Endothelial cell of umbilical vein (primary cell): ENCODE measurements around the gene LYZL1. TPM values are rescaled to one million over a fixed set of nuclear protein-coding genes. Genes with fewer than 3 reads are reported as not detected.
"Not testable (repeated sequence)": the region's sequence is repeated elsewhere in the genome, so short reads cannot be mapped to it uniquely, and the experiment has no call there.

Source experiments
- BruUV-seq: library from RNA; stranded (reverse); fragments of 400-500 nt; replicated peaks from 2 replicates; lab custom pipeline; 2021; lab: Mats Ljungman, UMichigan
- CTCF ChIA-PET: fragments of 300-600, 350-600 bp; sonication (Branson Sonifier 250); formaldehyde crosslinking; loops from one replicate; lab custom pipeline; 2021; ENCODE audit warnings: antibody characterized with exemption, inconsistent platforms; lab: Charles Lee
- POLR2A ChIA-PET: fragments of 300-600, 350-600 bp; sonication (Branson Sonifier 250); formaldehyde crosslinking; loops from one replicate; lab custom pipeline; 2021; ENCODE audit warnings: antibody characterized with exemption, inconsistent platforms; lab: Charles Lee
- DNase-seq: peaks from one replicate; pipeline ENCODE4 v3.0.0-alpha.2; 2011; ENCODE audit warnings: low read depth, low spot score
- FAIRE-seq: peaks from 2 replicates; lab custom pipeline; 2011; peaks lifted over from hg19 to GRCh38; lab: Jason Lieb, UNC
- H2AFZ ChIP-seq: 2 replicates; pipeline ENCODE4 v1.6.0; 2012; ENCODE audit warnings: low read depth, low read length, control low read depth, inconsistent platforms
- H3K27ac ChIP-seq: 2 replicates; pipeline ENCODE4 v1.5.1; 2011; ENCODE audit warnings: low read depth, mild to moderate bottlenecking, control low read depth, low read length, moderate library complexity; ENCODE audit not compliant: insufficient read depth
- H3K27me3 ChIP-seq, 2 experiments: 2 replicates each; pipeline versions ENCODE4 v1.6.0 to v1.6.1; 2011; ENCODE audit warnings: low read length in 2 of 2, mixed read lengths in 1 of 2; ENCODE audit not compliant: control insufficient read depth in 2 of 2, insufficient read depth in 2 of 2
- H3K36me3 ChIP-seq, 2 experiments: 2 replicates in 1 of 2; 3 replicates in 1 of 2; pipeline ENCODE4 v1.5.1; 2011; ENCODE audit warnings: low read length in 2 of 2, mild to moderate bottlenecking in 1 of 2, moderate library complexity in 1 of 2; ENCODE audit not compliant: control insufficient read depth in 2 of 2, insufficient read depth in 2 of 2; ENCODE audit errors: extremely low read depth in 1 of 2
- H3K4me1 ChIP-seq: 3 replicates; pipeline ENCODE4 v1.5.1; 2011; ENCODE audit warnings: mild to moderate bottlenecking, low read length; ENCODE audit not compliant: control insufficient read depth, insufficient read depth; ENCODE audit errors: extremely low read depth
- H3K4me2 ChIP-seq: 2 replicates; pipeline ENCODE4 v1.6.1; 2011; ENCODE audit warnings: low read length, control low read depth, mixed read lengths; ENCODE audit not compliant: insufficient read depth
- H3K4me3 ChIP-seq, 3 experiments: fragments of 200-600 bp in 1 of 3; sonication (generic), shearing (Covaris generic) in 1 of 3; replicated peaks in 1 of 3; 2 replicates each; pipeline ENCODE4 v1.5.1; 2011 to 2016; ENCODE audit warnings: control low read depth in 3 of 3, low read length in 3 of 3, mild to moderate bottlenecking in 2 of 3, inconsistent platforms in 1 of 3, low read depth in 1 of 3, moderate library complexity in 1 of 3; ENCODE audit not compliant: insufficient read depth in 1 of 3
- H3K79me2 ChIP-seq: 2 replicates; pipeline ENCODE4 v1.6.0; 2012; ENCODE audit warnings: low read length, inconsistent platforms; ENCODE audit not compliant: control insufficient read depth, insufficient read depth
- H3K9ac ChIP-seq: replicated peaks from 2 replicates; pipeline ENCODE3; 2011; ENCODE audit warnings: low read length, control low read depth; ENCODE audit not compliant: insufficient read depth; ENCODE audit errors: extremely low read depth
- H3K9me1 ChIP-seq: replicated peaks from 3 replicates; pipeline ENCODE4 v1.6.0; 2011; ENCODE audit warnings: mild to moderate bottlenecking, low read length; ENCODE audit not compliant: control insufficient read depth, insufficient read depth; ENCODE audit errors: extremely low read depth
- H3K9me3 ChIP-seq: replicated peaks from 2 replicates; pipeline ENCODE4 v1.5.1; 2012; ENCODE audit warnings: low read length, inconsistent platforms; ENCODE audit not compliant: control insufficient read depth, insufficient read depth
- H4K20me1 ChIP-seq: replicated peaks from 2 replicates; pipeline ENCODE3; 2011; ENCODE audit warnings: mild to moderate bottlenecking, low read length; ENCODE audit not compliant: control insufficient read depth, insufficient read depth; ENCODE audit errors: extremely low read depth
- GATA2 ChIP-seq: IDR thresholded peaks from 2 replicates; pipeline ENCODE4 v1.7.0; 2011; ENCODE audit warnings: low read depth, mild to moderate bottlenecking, moderate library complexity, mixed read lengths, low read length; ENCODE audit not compliant: insufficient read length, insufficient read depth
- MYC ChIP-seq: IDR thresholded peaks from one replicate; pipeline ENCODE4 v1.6.1; 2011; ENCODE audit warnings: mild to moderate bottlenecking, low read depth, low read length
- dilution Hi-C: fragments of 300-500 bp; cut with MboI; formaldehyde crosslinking; loops from one replicate; pipeline ENCODE4 v1.15.0; 2019; ENCODE audit warnings: low sequenced_read_pairs; ENCODE audit not compliant: extremely low pct_ligation_motif_present
- intact Hi-C: fragments of 100-400 bp; cut with micrococcal nuclease; formaldehyde crosslinking; loops from one replicate; pipeline ENCODE4 v1.10.0; 2022
- polyA plus RNA-seq, 4 experiments: library from polyadenylated mRNA; depleted of rRNA in 3 of 4; stranded (reverse) in 3 of 4; unstranded in 1 of 4; fragments of >200 nt; gene quantifications; 2 replicates each; pipeline versions ENCODE4 v1.2.1 to v1.2.3, GENCODE V29; 2011 to 2012; ENCODE audit warnings: missing spikeins in 1 of 4
- total RNA-seq: library from RNA; stranded (reverse); gene quantifications from 2 replicates; pipeline ENCODE4 v1.2.3, GENCODE V29; 2021

LYZL1 gene
- total and polyA plus RNA-seq, 2 donors (not counting 3 experiments of a cell fraction or from before 2014, with no cell fraction given), result not detected

- H3K9me3 ChIP-seq, dilution Hi-C loops, H3K36me3 ChIP-seq, H3K27me3 ChIP-seq, intact Hi-C loops, H3K79me2 ChIP-seq, BruUV-seq, H3K9ac ChIP-seq, H3K9me1 ChIP-seq, H3K4me3 ChIP-seq, H3K27ac ChIP-seq, POLR2A ChIA-PET, H4K20me1 ChIP-seq: not testable (repeated sequence)
- peak; percentile 94 for FAIRE-seq
- DNase-seq, result peak; percentile 29
- peak overlapping the region; percentile 6 for H2AFZ ChIP-seq
- peak overlapping the region; percentile 25 for H3K4me2 ChIP-seq
- peaks cover 19% of the 10 kb centered on the region for H3K4me1 ChIP-seq
- peak; percentile 69 for TF ChIP-seq GATA2
- CTCF ChIA-PET, result interaction anchor here (1.5 to 3.4 kb wide), 3 partner anchors 14 to 654 kb away, joined by 3 to 15 read pairs (median 5); no protein-coding TSS in a partner anchor
Measured at GRCh38 chr10:29318141-29319071, 29.5 kb downstream of the LYZL1 start.

DNA sequence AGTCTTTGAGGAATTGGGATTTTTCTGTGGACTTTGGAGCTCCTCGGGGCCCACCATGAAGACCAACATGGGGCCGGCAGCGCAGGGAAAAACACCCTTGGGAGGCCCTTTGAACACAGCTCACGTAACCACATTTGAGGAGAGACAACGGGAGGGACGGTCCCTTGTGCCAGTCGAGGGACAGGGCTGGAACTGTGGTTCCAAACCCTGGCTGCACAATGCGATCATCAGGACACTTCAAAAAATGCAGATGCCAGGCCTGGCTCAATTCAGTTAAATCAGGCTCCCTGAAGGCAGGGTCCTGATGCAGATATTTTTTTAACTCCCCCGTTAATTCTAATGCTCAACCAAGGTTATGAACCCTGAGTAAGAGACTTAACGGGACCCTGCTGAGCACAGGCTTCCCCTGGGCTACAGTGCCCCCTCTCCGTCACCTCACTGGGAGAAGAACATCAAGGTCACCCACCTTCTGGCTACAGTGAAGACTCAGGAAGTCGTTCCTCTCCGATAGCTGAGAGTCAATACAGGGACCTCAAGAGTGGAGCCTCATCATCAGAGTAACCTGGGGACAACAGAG lies 30.4 kb downstream of the LYZL1 start:
- no peaks in the 10 kb centered on the region for H3K36me3 ChIP-seq
- H3K4me2 ChIP-seq, result no peak overlapping the region
- H3K4me1 ChIP-seq, result peaks cover 19% of the 10 kb centered on the region
- H3K9me3 ChIP-seq, result no peaks in the 10 kb centered on the region
- DNase-seq (no peak), FAIRE-seq (no peak)
- BruUV-seq, result no TSS peak
- ChIA-PET CTCF (interaction anchor here (2.2 to 3.4 kb wide), 2 partner anchors 15 to 655 kb away, joined by 5 to 15 read pairs; no protein-coding TSS in a partner anchor), POLR2A (no interaction called here)
- no peak overlapping the region for H3K4me3 ChIP-seq
- intact Hi-C loops, result no loop called here
- no peaks in the 10 kb centered on the region for H3K79me2 ChIP-seq
- dilution Hi-C loops, result no loop called here
- no peak overlapping the region for H3K27ac ChIP-seq
- no peak overlapping the region for H3K9ac ChIP-seq
- H3K27me3 ChIP-seq, result no peaks in the 10 kb centered on the region
- no peaks in the 10 kb centered on the region for H3K9me1 ChIP-seq
- no peak for TF ChIP-seq MYC
- H4K20me1 ChIP-seq, result no peaks in the 10 kb centered on the region
- no peak overlapping the region for H2AFZ ChIP-seq

- not testable (repeated sequence) for FAIRE-seq
- CTCF ChIA-PET, result interaction anchor here (1.0 to 1.9 kb wide), 2 partner anchors 8 to 16 kb away, joined by 3 to 4 read pairs; no protein-coding TSS in a partner anchor
Measured at GRCh38 chr10:29320680-29321121, 31.8 kb downstream of the LYZL1 start.

More at GRCh38 chr10:29320680-29321121, 31.8 kb downstream of the LYZL1 start:
- H3K36me3 ChIP-seq, BruUV-seq, H3K9me1 ChIP-seq, POLR2A ChIA-PET, H4K20me1 ChIP-seq, dilution Hi-C loops, H3K27me3 ChIP-seq, H3K79me2 ChIP-seq, H3K4me2 ChIP-seq, H2AFZ ChIP-seq, H3K9ac ChIP-seq, H3K27ac ChIP-seq, intact Hi-C loops, H3K4me3 ChIP-seq, H3K9me3 ChIP-seq, DNase-seq: not testable (repeated sequence)
- peaks cover 19% of the 10 kb centered on the region for H3K4me1 ChIP-seq
